GM19467 (cell line): ENCODE data around the gene ADK.
"Not testable (repeated sequence)": the region's sequence is repeated elsewhere in the genome, so short reads cannot be mapped to it uniquely, and the experiment has no call there.

Source experiments
- ATAC-seq: cut with Tn5 transposase; IDR thresholded peaks from one replicate; pipeline ENCODE4 v1.9.1; 2021; ENCODE audit warnings: mild to moderate bottlenecking, moderate library complexity; ENCODE audit not compliant: unreplicated experiment

The ADK gene

GRCh38 chr10:74292871-74293427, 141.9 kb downstream of the ADK start:
- ATAC-seq: no peak

GRCh38 chr10:74293686-74294371, 142.8 kb downstream of the ADK start:
- no peak for ATAC-seq

- no peak for ATAC-seq
Measured at GRCh38 chr10:74297389-74298080, 146.5 kb downstream of the ADK start.

- not testable (repeated sequence) for ATAC-seq
Measured at GRCh38 chr10:74300074-74300621, 149.1 kb downstream of the ADK start.

GRCh38 chr10:74300666-74301065, 149.6 kb downstream of the ADK start:
- no peak for ATAC-seq

DNA sequence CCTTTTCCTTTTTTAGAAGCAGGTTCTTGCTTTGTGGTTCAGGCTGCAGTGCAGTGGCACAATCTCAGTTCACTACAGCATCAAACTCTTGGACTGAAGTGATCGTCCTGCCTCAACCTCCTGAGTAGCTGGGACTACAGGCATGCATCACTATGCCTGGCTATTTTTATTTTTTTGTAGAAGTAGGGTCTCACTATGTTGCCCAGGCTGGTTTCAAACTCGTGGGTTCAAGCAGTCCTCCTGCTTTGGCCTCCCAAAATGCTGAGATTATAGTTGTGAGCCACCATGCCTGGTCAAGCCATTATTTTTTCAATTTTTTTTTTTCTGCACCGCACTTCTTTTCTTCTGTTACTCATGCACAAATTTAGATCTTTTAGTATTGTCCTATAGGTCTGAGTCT, 154.7 kb downstream of the ADK start:
- no peak for ATAC-seq

GRCh38 chr10:74306227-74306982, 155.4 kb downstream of the ADK start:
- ATAC-seq: no peak

GRCh38 chr10:74307061-74307651, 156.1 kb downstream of the ADK start:
- ATAC-seq: no peak

DNA sequence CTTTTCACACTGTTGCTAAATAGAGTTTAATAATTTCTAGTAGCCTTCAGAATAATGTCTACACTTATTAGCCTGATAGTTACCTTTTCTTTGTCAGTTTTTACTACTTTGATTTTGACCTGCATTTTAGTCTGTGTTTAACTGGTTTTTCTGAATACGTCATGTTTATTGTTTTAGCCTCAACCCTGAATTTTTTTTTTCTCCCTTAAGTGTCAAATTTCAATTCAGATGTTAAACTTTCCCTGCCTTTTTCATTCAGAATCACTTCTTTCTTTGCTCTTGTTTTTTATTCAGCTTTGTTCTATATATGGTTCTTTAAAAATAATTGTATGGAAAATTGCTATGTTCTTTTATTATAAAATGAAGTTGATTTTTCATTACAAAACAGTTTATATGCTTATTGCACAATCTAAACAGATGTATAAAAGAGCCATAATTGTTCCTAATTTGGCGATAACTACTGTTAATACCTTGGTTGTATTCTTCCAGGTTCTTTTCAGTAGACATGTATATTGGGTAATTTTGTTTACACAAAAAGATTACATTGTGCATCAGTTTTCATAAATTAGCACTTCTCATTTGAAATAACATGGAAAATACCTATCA, 159.7 kb downstream of the ADK start:
- no peak for ATAC-seq

GRCh38 chr10:74314166-74314565, 163.1 kb downstream of the ADK start:
- no peak for ATAC-seq

DNA sequence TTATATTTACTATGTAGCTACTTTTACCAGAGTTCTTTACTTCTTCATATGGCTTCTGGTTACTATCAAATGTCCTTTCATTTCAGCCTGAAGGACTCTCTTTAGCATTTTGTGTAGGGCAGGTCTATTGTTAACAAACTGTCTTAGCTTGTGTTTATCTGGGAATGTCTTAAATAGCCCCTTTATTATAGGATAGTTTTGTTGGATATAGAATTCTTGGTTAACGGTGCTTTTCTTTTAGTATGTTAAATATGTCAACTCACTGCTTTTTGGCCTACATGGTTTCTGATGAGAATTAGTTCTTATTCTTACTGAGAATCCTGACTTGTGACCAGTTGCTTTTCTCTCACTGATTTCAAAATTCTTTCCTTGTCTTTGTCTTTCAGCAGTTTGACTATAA, 169.0 kb downstream of the ADK start:
- no peak for ATAC-seq

DNA sequence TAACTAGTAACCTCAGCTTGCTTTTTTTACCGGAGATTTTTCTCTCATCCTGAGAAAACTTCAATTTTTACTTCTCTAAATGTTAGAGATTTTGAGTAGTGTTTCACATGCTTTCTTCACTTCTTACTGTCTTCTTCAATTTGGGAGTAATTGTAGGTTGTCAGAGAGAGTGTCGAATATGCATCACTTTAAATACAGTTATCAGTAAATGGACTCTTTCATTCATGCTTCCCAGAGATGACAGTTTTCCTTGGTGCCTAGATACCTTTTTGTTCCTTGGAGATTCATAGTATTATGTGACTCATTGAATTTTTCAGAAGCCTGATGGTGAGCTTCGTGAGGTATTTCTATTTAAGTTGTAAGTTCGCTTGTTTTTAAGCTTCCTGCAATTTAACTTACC, 169.7 kb downstream of the ADK start:
- ATAC-seq: no peak

- no peak for ATAC-seq
Measured at GRCh38 chr10:74322141-74322540, 171.1 kb downstream of the ADK start.

GRCh38 chr10:74322565-74322964, 171.5 kb downstream of the ADK start:
- ATAC-seq: no peak

DNA sequence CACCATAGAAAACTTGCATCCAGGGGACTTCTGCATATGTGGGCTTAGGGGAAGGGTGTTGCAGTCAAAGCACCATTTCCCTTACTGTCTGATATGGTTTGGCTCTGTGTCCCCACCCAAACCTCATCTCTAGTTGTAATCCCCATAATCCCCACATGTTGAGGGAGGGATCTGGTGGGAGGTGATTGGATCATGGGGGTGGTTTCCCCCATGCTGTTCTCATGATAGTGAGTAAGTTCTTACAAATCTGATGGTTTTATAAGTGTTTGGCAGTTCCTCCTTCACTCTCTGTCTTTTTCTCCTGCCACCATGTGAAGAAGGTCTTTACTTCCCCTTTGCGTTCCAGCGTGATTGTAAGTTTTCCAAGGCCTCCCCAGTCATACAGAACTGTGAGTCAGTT, 177.4 kb downstream of the ADK start:
- ATAC-seq: no peak

DNA sequence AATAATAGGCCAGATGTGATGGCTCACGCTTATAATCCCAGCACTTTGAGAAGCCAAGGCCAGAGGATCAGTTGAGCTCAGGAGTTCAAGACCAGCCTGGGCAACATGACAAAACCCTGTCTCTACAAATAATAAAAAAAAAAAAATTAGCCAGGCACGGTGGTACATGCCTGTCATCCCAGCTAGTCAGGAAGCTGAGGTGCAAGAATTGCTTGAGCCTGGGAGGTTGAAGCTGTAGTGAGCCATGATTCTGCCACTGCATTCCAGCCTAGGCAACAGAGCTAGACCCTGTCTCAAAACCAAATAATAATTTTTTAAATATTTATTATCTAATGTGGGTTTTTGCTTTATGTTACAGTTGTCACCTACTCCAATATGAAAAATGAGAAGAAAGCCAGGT, 178.9 kb downstream of the ADK start:
- no peak for ATAC-seq

GRCh38 chr10:74330646-74331045, 179.6 kb downstream of the ADK start:
- ATAC-seq: no peak

DNA sequence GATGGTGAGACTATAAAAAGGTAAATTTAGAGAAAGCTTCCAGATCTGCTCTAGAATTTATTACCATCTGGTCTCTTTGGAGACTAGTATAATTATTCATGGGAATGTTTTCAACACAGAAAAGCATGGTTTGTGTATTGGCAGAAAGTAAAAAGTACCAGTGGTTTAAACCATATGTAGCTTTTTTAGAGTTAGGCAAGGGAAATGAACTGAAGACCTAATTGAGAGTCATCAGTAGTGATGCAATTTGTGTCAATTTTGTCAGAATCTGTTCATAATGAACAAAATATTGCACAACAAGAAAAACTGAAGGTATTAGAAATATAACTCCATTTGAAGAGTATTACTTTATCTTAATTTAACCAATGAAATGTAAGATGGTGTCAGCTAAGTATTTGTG, 181.4 kb downstream of the ADK start:
- no peak for ATAC-seq

DNA sequence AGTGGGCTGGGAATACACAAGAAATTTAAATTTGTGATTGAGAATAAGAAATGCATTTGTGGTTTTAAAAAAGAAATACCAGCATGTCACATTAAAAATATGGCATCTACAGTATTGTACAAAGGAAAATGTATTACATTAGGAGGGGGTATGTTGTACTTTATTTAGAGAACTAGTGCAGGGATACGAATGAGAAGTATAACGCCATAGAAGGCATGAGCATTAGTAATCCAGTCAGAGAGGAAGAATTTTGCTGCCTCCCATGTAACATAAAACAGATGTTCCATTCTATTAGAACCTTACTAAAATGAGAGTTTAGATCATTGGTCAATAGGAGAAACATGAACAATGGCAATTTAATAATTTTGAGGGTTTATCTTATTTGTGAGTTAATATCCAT, 182.2 kb downstream of the ADK start:
- no peak for ATAC-seq

DNA sequence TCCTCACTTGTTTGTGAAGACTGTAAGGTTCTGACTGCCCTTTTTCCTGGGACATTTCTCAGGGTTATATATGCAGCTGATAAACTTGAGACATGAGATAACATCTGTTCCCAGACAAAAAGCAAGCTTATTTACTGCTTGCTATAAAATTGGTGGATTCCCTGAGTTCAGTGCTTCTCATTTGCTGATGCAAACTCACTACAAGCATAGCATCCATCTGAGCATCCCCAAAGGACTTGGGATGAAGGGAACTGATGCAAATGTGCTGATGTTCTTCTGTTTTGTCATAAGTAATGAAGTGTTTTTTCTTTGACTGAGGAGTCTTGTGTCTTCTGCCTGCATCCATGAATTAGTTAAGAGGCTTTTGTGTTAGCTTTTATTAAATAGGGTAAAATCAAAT, 183.2 kb downstream of the ADK start:
- no peak for ATAC-seq

- ATAC-seq: no peak
Measured at GRCh38 chr10:74335501-74335900, 184.5 kb downstream of the ADK start.
